Stimulated activated CD4-positive, alpha-beta T cell treated with anti-CD3 and anti-CD28 coated beads, Interleukin-15, amount 100 ng/mL, for 48 hours (primary cell): ENCODE results near the gene ZBTB7B.

ENCODE experiments used
- DNase-seq, 2 donors: peaks; one replicate each; pipeline ENCODE4 v3.0.0-alpha.2; 2020; ENCODE audit warnings: low read depth in 2 of 2

ZBTB7B gene

DNA sequence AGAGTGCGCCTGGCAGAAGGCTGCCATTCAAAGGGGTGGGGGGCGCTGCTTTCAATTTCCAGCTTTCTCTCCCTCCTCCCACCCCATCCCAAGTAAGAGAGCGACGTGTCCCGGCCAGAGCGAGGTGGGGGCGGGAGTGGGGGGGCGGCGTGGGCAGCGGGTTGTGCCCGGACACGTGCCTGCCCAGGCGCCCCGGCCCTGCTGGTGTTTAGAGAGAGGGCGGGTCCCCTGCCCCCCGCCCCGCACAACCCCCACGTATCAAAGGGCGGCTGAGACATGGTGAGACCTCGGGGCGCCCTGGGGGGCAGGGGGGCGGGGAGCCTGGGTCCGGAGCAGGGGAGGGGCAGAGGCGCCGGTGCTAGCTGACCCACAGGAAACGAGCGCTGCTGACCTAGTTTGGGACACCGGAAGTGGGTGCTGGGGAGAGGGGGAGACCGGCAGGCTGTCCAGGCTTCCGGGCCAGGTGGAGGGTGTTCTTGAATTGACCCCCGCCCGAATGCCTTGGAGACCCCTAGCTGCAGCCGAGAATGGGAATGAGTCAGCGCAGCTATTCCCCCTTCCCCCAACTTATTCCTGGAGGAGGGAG, 1.3 kb downstream of the ZBTB7B start:
- DNase-seq = no peak

- no peak for DNase-seq
These were observed 1.9 kb downstream of the ZBTB7B start for GRCh38 chr1:155004352-155005075.

- no peak for DNase-seq
These were observed 2.7 kb downstream of the ZBTB7B start for GRCh38 chr1:155005076-155006011.

DNA sequence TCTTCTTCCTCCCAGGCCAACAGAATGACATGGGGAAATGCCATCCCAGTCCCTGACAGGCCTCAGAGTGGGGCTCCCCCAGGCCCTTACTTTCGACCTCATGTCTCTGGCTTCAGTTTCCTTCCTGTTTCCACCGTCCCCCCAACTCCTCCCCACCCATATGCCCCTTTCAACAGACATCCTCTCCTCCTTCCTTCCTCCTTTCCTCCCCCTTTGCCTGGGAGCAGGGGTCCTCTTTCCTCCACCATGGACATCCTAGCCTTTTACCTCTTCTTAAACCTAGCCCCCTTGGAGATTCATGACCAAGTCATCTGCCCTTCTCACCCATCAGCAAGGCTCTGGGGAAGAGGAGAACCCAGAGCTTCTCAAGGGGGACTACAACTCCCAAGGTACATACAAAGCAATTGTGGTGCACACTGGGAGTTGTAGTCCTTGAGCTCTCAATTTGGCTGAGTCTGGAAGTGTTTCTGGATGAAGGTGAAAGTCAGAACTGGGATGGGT, 4.0 kb downstream of the ZBTB7B start:
- DNase-seq = no peak

- DNase-seq = no peak
These were observed 4.7 kb downstream of the ZBTB7B start for GRCh38 chr1:155007251-155007828.

DNA sequence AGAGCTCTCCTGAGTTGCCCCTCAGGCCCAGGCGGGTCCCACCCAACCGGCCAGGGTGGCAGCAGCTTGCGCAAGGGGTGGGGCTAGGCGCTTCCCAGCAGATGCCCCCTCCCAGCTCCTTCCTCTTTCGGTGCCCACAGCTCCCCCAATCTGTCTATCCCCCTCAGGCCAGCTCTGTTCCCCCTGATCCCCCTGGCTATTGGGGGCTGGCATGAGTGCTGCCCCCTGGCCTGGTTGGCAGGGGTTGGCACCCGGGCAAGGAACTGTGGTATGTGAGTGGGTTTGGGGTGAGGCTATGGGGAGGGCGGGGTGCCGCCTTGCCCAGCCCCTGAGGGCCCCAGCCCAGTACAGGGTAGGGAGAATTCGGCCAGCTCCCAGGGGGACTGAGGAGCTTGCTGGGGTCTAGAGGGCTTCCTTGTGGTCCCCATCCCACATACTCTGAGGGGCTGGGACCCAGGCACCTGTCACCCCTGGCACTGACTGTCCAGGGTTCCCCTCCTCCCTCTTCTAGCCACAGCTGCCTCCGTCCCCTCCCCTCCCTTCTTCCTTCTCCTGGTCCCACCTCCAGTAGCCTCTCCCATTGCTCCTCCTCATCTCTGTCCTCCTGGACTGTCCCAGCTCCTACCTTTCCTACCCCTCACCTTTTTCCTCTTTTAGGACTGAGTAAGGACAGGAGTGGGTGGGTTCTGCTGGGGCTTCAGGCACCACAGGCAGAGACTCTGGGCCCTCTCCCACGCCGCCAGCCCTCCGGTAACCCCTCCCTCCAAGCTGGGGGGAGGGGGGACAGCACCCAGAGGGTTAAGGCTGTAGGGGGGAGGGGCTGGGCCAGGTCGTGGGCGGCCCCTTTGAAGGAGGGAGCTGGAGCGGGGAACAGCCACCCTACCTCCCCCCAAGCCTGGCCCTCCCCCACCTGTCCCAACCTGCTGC, 5.7 kb downstream of the ZBTB7B start:
- DNase-seq = peak; percentile 59 to 86

DNA sequence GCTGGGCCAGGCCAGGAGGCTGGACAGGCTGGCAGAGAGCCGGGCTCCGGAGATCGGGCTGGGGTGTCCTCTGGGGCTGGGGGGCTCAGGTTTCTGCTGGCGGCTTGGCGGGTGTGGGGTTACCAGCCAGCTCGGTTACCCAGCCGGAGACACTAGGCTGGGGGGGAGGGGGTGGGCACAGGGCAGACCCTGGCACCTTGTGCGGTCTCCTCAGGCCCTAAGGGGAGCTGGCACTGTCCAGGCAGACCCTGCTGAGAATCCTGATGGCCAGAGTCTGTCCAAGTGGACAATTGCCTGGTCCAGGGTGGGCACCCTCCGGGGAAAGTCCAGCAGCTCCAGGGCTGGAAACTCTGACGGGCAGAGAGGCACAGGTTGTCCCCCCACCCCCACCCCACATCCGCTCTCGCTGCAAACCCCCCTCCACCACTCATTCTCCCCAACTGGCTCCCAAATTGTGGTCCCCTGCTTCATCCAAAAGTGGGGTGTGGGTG, 6.7 kb downstream of the ZBTB7B start:
- no peak for DNase-seq

DNA sequence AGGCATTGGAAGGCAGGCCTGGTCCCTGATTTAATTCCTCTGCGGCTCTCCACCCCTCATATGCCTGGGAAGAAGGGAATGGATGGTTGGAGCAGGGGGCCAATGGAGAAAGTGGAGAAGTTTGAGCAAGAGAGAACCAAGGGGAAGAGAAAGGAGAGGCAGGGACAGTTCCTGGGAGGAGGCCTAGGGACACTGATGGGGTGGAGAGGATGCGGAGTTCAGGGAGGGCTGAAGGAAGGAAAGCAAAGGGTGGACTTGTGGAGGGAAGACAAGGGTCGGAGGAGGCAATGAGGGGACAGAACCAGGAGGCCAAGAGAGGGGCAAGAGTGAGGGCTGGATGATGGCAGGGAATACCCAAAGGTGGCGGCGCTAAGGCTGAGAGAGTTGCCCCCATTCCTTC, 7.1 kb downstream of the ZBTB7B start:
- no peak for DNase-seq

GRCh38 chr1:155010211-155010918, 7.8 kb downstream of the ZBTB7B start:
- no peak for DNase-seq

DNA sequence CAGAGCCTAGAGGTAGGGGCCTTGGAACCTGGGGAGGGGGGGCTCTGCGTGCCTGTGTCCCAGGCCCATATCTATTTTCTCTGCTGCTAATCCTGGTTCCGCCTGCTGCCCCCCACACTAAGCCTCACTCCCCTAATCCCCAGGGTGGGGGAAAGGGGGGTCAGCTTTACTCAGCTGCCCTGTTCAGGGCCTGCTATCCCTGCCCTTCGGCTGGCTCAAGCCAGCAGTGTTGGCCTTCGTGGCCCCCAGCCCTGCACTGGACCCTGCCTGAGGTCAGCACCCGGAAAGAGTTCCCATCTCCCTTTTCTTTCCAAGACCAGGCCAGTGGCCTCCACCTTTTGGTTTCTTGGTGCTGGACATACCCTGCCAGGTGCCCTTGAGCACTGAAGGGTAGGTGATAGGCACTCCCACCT, 8.4 kb downstream of the ZBTB7B start:
- no peak for DNase-seq

GRCh38 chr1:155011437-155012025, 8.9 kb downstream of the ZBTB7B start:
- DNase-seq = no peak

- DNase-seq = no peak
These were observed 9.5 kb downstream of the ZBTB7B start for GRCh38 chr1:155012026-155012546.

- DNase-seq = no peak
These were observed 10.4 kb downstream of the ZBTB7B start for GRCh38 chr1:155012776-155013602.

DNA sequence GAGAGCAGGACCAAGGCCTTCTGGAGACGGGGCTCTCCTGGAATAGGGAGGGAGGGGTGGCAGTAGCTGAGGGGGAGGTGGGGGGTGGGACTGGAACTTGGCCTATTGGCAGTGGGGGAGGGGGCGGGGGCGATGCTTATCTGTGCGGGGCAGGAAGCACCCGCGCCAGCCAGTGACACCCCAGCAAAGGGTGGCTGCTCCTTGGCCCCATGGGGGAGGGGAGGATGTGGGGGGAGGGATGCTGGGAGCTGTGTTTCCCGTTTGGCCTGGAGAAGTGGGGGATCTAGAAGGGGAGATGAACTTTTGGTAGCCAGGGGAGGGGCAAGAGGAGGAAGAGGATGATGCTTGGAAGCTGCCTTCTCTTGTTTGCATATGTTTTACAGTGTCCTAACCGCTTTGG, 11.0 kb downstream of the ZBTB7B start:
- no peak for DNase-seq

GRCh38 chr1:155014709-155015508, 12.3 kb downstream of the ZBTB7B start:
- DNase-seq = no peak

DNA sequence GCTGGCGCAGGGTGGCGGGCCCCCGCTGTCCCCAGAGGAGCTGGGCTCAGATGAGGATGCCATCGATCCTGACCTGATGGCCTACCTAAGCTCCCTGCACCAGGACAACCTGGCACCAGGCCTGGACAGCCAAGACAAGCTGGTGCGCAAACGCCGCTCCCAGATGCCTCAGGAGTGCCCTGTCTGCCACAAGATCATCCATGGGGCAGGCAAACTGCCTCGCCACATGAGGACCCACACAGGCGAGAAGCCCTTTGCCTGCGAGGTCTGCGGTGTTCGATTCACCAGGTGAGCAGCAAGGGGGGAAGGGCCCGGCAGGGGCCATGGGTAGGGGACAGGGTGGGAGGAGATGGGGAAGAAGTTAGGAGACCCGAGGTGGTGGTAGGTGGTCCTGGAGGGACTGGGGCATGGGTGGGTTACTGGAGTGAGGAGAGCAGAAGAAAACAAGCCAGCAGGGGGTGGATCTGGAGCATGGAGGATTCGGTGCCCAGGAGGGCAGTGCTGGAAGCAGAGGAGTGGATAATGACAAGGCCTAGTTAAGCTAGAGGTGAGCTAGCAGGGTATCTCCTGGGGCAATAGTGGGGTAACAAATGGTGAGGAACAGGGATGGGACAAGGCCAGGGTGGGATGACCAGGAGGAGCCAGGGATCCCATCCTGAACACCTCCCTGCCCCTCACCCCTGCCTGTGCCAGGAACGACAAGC, 13.1 kb downstream of the ZBTB7B start:
- no peak for DNase-seq

DNA sequence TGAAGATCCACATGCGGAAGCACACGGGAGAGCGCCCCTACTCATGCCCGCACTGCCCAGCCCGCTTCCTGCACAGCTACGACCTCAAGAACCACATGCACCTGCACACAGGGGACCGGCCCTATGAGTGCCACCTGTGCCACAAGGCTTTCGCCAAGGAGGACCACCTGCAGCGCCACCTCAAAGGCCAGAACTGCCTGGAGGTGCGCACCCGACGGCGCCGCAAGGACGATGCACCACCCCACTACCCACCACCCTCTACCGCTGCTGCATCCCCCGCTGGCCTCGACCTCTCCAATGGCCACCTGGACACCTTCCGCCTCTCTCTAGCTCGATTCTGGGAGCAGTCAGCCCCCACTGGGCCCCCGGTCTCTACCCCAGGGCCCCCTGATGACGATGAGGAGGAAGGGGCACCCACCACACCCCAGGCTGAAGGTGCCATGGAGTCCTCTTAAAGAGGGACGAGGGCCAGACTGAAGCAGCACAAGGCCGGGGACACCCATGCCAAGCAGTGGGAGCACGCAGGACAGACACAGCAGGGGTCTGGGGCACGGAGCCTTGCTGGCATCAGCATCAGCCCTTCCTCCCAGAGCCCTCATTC, 13.7 kb downstream of the ZBTB7B start:
- no peak for DNase-seq
